KBM-7 (cell line): Measurements from ENCODE around the gene NCOR2.

Source experiments
- DNase-seq: peaks from one replicate; pipeline ENCODE4 v3.0.0-alpha.2; 2015
- in situ Hi-C: fragments of 300-500 bp; cut with MboI; formaldehyde crosslinking; loops from 2 replicates; pipeline ENCODE4 v1.14.3; 2020; ENCODE audit warnings: low sequenced_read_pairs, low pct_unique_long_range_greater_than_20kb, mixed read lengths

NCOR2 gene

DNA sequence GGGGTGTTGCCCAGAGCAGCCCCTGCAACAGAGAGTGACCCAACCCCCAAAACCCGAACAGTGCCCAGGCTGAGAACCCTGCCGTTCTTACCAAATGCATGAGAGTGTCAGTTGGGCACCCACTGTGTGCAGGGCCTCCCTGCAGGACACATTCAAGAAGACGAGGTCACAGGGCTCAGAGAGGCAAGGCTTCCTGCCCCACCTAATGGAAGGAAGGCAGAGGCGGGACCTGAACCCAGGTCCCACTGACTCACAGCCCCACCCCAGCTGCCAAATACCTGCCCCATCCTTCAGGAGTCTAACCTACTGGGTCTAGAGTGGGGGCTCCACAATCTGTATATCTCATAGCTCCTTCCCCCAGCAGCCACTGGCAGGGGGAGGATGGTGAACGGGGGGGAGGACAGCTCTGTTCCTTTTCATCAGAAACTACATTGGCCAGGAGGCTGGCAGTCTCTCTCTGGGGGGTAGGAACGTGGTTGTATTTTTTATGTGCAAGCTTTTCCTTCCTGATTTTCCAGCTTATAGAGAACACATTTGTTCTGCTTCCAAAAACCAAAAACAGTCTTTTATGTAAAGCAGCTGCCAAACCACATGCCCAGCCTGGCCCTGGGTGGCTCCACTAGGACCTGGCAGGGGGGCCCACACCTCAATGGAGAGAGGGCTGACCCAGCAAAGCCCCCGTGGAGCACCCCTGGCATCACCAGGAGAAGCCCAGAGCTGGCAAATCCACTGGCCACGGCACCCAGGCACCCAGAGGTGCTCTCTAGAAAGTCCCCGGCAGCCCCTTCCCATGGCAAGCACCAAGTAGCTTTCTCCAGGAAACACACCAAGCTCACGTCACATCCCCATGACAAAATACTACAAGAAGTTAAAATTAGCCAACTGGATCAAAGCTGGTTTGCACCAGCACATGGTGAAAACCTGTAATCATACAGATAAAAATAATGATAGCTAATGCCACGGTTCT, 17.0 kb downstream of the NCOR2 start:
- in situ Hi-C loops: no loop called here
- peak; percentile 79 for DNase-seq

DNA sequence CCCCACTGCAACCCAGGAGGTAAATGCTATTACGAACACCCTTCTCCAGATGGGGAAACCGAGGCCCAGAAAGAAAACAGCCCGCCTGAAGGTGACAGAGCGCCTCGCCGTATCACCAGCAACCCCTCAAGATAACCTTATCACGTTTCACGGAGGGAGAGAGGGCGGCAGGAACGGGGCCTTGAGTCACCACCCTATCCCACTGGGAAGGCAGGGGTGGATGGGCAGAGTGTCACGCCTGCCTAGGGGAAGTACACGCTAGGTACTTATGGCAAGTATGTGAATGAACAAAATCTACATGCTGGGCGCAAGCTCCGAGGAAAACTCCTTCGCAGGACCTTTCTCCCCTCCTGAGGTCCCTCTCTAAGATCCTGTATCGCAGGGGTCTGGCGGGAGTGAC, 17.8 kb downstream of the NCOR2 start:
- DNase-seq: no peak
- in situ Hi-C loops: no loop called here

DNA sequence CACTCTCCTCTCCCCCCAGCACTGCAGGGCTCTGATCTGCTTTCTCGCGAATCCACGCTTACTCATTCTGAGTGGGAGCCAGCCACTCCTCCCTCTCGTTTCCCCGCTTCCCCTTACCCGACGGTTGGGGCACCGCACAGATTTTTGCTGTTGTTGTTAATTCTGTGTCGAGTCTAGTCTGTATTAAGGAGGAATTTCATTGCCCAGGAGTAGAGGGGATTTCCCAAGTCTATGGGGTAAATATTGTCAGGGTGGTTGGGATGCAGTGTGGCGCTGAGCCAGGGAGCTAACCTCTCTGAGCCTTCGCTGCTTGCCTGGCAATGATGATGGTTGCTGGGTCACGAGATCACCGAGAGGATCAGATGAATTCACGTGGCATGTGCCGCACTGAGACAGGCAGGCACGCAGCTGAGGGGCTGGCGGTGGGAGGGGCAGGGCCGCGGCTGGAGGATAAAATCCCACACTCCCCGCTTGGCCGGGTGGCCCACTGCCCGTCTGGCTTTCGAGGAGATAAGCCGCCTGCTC, 18.5 kb downstream of the NCOR2 start:
- no peak for DNase-seq

DNA sequence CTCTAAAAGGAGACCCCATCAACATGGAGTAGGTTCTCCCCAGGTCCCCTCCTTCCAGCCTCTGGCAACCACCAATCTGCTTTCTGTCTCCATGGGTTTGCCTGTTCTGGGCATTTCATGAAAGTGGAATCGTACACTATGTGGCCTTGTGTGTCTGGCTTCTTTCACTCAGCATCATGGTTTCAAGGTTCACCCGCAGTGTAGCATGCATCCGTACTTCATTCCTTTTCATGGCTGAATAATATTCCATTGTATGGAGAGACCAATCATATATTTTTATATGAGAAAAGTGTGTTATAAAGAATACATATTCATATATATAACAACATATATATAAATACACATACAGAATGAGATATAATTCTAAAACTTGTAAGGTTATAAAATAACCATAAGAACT, 19.8 kb downstream of the NCOR2 start:
- DNase-seq: no peak
- in situ Hi-C loops: no loop called here

More for the DNA sequence above, 18.5 kb downstream of the NCOR2 start:
- in situ Hi-C loops: no loop called here

DNA sequence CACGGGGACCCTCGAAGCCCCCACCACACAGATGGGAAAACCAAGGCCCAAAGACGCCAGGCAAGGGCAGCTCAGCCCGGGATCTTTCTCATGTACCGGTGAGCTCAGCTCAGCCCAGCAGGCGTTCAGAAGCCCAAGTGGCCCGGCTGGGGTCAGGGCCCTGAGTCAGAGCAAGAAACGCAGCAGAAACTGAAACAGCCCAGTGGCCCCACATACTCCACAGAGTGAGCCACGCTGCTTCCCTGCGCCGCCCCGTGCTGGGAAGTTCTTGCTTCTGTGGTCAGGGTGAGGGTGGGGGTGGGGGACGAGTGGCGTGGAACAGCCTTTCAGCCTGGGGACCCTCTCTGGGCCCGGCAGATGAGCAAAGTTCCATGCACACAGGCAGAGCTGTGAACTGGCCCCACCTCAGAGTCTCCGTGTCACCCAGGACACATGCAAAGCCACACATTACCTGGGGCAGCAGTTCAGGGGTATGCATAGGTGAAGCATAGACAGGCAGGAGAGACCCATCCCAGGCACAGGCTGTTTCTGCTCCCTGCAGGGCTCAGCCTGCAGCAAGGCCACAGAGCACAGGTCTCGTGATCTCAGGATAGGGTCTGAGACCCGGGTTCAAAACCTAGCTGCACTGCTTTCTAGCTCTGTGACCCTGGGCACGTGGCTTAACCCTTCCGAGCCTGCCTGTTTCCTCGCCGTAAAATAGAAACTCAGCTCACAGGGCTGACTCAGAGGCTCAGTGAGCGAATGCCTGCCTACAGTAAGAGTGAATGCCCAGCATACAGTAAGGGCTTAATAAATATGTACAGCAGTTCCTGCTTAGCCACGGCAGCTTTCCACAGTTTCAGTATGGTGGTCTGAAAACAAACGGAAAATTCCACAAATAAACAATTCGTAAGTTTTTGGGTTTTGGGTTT, 21.6 kb downstream of the NCOR2 start:
- in situ Hi-C loops: no loop called here
- DNase-seq: no peak

DNA sequence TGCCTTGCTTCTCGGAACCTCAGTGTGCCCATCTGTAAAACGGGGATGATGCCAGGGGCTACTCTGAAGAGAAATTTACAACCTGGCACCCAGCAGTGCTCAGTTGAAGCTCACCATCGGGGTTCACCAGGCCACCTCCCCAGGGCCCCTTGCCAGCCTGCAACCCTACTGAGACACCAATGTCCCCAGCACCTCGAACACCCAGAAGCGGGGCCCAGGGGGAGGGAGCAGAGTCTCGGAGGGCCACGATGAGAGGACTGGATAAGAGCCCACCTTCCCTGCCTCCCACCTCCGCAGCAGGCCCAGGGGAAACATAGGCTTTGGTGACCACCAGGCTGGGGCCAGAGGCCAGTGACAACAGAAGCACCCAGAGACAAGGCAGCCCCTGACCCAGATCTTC, 22.4 kb downstream of the NCOR2 start:
- no peak for DNase-seq
- in situ Hi-C loops: no loop called here

DNA sequence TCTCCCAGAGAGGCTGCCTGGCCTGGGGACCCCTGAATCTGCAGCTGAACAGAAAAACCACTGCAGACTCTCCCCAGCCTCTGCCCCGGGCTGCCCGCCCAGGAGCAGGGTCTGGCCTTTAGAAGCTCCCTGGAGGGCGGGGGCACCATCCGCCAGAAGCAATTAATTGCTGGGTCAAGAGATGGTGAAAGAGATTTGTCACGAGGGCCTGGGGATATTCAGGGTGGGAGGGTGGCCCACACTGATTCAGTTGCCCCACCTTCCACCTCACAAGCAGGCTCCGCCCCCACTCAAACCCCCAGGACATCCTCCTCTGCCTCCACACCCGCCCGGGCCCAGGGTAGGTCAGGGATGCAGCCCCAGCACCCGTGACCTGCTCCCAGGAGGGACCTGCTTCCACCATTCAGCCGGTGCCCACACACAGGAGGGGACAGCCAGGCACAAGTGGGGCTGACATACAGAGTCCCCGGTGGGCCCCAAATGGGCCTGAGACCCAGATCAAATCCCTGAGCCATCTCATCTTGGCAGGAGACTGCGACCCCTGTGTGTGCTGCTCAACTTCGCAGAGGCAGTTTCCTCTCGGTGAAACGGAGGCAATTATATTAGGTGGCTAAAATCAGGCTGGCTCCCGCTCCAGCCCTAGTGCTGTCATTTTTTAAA, 23.0 kb downstream of the NCOR2 start:
- no peak for DNase-seq
- in situ Hi-C loops: no loop called here

DNA sequence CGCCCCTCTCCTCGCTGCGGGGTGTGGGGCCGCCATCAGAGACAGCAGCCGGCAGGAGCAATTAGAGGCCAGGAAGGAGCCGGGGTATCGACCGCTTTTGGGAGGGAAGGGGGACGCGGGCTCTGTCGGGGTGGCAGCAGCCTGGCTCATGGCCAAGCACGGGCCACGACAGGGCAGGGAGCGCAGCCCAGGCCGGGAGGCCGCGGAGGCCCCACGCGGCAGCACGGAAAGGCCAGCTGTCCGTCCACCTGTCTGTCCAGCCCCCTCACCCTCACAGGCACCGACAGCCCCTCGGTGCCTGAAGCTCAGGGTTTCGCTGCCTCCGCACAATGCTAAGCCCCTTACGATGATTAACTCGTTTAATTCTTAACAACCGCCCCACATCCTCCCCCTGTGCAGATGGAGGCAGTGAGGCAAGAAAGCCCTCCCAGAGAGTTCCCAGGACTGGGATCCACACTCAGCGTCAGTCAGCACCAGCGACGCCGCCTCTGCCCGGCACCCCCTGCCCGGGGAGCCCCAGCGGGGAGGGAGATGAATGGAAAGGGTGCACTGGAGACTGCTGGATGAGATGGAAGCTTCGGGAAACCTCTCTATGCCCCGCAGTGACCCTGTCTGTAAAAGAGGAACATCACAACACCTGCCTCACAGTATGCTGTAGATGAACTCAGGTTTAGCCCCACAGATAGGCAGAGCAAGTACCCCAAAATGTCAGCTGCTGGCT, 23.7 kb downstream of the NCOR2 start:
- peak; percentile 55 for DNase-seq
- in situ Hi-C loops: no loop called here

DNA sequence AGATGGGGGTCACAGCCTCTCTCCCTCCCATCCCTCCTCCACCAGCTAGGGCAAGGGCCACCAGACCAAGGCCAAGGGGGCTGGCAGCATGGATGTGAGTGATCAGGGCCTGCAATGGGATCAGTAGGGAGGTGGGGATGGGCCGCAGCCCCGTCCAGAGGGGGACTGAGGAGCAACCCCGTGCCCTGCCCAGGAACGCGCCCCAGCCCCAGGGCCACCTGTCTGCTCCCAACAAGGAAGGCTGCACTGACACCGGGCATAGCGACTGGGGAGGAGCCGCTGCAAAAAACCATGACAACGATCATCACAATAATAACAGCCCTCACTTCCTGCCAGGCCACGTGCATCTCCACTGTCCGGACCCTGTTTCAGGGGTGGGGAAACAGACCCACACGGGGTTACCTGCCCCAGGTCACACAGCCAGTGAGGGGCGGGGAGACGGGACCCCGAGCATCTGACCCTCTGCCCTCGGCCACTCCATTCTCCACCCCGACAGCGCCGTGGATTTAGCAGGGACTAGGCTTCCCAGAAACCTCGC, 24.3 kb downstream of the NCOR2 start:
- DNase-seq: peak; percentile 84

DNA sequence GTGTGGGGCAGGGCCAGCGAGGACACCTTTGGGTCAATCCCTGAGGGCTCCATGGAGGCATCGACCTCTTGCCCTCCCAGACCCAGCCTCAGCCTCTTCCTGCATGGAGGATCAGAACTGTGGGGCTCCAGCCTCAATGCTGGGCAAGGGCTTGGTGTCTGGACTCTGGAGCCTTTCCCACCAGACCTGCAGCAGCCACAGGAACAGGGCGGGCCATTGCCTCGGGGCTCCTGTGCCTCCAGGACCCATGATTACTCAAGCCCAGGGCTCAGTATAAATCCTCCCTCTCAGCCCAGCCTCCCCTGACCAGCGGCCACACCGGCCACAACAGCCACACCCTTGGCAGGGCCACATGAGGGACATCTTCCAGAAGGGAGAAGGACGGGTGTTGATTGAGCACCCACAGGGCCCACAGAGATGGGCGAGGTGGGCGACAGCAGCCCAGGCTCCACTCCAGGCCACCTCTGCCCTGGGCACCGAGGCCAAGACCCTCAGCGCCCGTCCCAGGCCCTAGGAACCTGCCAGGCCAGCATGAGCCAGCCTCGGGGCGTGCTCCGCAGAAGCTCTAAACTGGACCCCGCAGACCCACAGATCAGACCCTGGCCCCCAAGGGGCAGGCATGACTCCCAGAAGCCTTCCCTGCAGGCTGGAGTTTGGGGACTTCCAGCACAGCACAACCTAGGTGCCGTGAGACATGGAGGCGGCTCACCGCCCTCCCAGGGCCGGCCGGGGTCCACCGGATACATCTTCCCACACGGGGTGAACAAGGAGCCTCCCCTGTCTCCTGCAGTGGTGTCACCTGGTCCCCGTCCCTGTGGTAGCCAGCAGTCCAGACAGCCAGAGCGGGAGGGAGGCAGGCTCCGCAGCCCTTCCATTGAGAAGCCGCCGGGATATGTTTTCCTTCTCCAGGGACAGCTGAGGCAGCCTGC, 25.1 kb downstream of the NCOR2 start:
- DNase-seq: no peak
- in situ Hi-C loops: no loop called here

More for the DNA sequence above, 24.3 kb downstream of the NCOR2 start:
- in situ Hi-C loops: no loop called here

DNA sequence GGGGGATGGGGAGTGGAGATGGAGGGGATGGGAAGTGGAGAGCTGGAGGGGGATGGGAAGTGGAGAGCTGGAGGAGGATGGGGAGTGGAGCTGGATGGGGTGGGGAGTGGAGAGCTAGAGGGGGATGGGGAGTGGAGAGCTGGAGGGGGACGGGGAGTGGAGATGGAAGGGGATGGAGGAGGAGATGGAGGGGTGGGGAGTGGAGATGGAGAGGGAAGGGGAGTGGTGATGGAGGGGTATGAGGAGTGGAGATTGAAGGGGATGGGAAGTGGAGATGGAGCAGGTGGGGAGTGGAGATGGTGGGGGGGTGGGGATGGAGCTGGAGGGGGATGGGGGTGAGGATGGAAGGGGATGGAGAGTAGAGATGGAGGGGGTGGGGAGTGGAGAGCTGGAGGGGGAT, 26.1 kb downstream of the NCOR2 start:
- no peak for DNase-seq
- in situ Hi-C loops: no loop called here

DNA sequence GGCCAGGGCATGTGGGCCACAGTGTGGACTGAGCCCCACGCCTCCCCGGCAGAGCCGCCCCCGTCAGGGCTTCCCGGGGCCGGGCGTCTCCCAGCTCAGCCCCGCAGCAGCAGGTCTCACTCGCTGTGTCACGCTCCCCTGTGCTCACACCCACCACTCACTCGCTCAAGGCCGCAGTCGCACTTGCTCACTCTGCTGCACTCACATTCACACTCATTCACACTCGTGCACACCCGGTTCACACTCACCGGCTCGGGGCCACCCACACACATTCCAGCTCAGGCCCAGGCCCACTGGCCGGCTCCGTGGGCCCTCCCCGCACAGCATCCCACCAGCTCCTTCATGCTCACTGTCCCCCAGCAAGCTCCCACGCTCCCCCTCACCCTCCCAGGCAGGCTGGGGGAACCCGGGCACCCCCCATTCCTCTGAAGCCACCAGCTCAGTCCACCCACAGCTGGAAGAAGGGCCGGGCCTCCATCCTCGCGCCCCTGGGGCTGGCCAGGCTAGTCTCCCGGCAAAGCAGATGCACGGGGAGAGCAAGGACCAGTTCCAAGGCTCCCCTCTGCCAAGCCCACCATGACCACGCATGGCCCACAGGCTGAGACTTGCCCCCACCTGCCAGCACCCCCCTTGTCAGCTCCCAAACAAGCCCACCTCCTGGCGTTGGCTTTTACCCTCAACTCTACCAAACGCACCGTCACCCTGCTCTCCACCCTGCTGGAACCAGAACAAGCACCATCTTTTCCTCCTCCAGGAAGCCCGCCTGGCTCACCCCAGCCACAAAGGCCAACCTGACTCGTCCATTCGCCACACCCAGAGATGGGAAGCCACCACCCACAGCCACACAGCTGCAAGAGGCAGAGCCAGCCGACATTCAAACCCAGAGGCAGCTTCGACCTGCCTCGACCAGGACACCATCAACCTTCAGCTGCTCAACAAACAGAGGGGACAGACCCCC, 28.0 kb downstream of the NCOR2 start:
- no peak for DNase-seq
- in situ Hi-C loops: no loop called here

DNA sequence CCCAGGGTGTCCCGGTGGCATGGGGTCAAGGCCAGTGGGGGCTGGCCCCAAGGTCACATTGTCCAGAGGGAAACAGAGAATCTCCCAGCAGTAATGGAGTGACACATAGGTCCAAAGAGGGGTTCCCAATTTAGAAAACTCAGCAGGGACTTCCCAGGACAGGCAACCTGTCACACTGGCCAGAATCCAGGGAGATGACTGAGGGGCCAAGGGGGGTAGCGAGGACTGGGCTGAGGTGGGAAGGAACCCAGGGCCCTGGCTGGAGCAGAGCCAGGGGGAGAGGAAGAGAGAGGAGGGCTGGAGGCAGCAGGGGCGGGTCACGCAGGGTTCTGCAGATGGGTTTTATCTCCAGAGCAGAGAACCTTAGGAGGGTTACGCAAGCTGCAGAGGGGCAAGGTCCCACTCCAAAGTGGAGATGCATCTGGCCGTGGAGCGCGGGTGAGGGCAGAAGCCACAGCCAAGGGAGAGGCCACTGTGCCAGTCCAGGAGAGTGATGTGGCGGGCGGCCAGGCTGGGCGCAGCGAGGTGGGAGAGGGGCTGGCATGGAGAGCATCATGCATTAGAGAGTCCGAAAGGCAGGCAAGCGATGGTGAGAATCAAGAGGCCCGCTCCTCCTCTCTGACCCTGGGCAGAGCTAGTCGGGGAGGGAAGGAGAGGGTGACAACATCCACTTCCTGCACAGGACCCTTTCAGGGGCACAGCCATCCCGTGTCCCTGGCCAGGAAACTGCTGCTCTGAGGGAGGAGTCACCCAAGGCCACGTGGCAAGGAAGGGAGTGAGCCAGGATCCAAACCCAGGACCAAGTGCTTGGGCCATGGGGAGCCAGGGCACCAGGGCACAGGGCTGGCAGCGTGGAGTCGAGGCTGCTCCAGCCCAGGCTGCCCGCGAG, 29.0 kb downstream of the NCOR2 start:
- in situ Hi-C loops: no loop called here
- peak; percentile 50 for DNase-seq

DNA sequence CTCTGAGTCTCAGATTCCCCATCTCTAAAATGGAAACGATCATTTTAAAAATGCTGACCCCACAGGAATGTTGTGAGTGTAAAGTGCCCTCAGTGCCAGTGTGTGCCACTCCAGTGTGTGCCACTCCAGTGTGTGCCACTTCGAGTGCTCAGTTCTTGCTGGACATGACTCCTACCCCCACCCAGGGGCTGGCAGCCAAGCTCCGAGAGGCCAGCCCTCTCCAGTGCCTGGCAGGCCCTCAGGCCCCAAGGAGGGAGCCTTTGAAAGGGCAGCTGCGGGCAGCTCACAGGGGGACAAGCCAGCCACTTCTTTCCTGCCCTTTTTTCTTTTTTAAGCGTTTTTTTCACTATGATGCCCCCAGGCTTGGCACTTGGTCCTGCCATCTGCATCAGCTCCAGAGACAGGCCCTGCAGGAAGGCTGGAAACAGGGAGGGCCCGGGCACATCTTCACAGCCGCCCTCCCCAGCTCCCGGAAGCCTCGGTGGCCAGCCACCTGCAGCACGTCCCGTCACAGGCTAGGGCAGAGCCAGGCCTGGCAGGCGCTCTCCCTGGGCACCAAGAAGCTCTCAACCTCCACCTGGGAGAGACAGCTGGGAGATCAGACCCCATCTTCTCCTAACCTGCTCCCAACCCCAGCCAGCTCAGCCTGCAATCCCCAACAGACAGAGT, 29.8 kb downstream of the NCOR2 start:
- no peak for DNase-seq
- in situ Hi-C loops: no loop called here

DNA sequence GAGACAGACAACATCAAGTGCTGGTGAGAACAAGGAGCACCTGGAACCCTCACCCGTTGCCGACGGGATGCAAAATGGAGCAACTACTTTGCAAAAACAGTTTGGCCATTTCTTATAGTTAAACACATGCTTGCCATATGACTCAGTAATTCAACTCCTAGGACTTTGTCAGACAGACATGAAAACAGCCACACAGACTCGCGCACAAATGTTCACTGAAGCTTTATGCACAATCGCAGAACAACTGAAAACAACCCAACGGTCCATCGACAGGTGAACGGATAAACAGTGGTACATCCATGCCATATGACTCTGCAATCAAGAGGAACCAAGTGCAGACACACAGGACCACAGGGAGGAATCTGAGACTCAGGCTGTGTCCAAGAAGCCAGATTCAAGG, 30.8 kb downstream of the NCOR2 start:
- DNase-seq: no peak
- in situ Hi-C loops: no loop called here
